NCI-H2227 (cell line): Measurements from ENCODE around the gene EML4.
A peak's percentile ranks its signal among the peaks of the same experiment; 100 is the strongest.

ENCODE experiments used
- DNase-seq: peaks from one replicate; lab custom pipeline; 2025; ENCODE audit not compliant: unreplicated experiment; lab: John Stamatoyannopoulos, UW

Gene EML4

GRCh38 chr2:42192652-42193566 is 23.8 kb downstream of the EML4 start:
- no peak for DNase-seq

GRCh38 chr2:42193722-42194187 is 24.6 kb downstream of the EML4 start:
- DNase-seq: no peak

DNA sequence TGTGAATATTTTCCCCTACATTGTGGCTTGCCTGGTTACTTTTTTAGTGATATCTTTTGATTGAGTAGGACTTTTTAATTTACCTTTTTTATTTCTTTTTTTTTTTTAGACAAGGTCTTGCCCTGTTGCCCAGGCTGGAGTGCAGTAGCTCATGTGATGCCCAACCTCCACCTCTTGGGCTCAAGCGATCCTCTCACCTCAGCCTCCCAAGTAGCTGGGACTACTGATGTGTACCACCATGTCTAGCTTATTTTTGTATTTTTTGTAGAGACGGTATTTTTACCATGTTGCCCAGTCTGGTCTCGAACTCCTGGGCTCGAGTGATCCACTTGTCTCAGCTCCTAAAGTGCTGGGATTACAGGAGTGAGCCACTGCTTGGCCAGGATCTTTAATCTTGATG is 25.3 kb downstream of the EML4 start:
- no peak for DNase-seq

DNA sequence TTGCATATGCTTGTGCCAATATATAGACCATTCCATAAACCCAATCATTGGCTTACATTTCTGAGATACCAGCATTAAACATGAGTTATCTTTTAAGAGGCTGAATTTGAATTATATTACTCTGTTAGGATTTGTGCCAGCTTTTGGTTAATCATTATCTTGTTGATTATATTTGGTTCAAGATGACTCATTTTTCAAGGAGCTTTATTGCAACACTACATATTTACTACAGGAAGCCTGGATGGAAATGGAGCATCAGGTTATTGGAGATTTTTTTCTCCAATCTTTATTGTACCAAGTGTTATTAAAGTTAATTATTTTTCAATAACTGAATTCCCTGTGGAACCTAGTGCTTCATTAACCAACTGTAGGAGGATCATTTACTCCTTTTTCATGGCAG is 26.4 kb downstream of the EML4 start:
- no peak for DNase-seq

DNA sequence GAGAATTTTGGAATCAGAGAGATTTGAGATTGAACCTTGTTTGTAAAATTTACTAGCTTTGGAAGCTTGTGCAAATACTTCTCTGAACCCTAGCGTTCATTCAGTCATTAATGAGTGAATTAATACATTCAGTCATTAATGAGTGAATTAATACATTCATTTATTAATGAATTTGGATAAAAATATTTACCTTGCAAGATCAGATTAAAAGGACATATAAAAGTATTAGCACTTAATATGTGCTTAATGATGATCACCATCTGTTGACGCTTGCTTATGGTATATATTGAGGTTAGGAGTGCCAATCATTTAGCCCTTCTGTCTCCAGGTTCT is 26.9 kb downstream of the EML4 start:
- DNase-seq: no peak

- peak; percentile 81 for DNase-seq
Observed at GRCh38 chr2:42196403-42197267, 27.5 kb downstream of the EML4 start.

GRCh38 chr2:42197792-42198191 is 28.6 kb downstream of the EML4 start:
- no peak for DNase-seq

DNA sequence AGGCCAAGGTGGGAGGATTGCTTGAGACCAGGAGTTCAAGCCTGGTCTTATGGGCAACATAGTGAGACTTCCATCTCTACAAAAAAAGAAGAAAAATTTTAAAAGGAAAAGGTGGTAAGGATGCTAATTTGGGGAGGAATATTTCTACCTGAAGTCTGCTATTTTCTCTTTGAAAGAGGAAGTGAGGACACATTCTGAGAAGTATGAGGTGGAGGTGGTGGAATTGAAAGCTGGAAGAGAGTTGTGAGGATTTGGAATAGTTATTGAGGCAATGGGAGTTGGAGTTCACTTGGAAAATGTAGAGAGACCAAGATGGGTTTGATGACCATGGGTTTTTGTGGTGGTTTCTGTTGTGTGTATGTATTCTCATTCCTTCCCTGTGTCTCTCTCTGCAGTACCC is 29.3 kb downstream of the EML4 start:
- DNase-seq: no peak

DNA sequence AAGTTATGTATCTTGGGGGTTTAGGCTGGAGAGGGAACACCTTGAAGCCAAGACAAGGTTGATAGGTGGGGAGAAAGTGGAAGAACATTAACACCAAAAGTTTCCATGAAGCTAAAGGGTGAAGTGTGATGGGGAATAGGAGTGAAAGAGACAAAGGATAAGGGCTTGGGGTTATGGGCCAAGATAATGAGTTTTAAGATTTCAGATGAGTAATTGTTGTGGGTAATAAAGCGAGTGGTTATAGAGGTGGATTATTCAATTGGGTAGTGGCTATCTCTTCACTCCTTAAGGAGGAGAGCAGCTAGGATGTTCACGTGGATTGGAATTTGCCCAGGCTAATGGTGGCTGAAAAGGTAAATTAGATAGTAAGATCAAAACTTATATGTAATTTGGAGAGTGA is 29.8 kb downstream of the EML4 start:
- DNase-seq: no peak

GRCh38 chr2:42199626-42200025 is 30.5 kb downstream of the EML4 start:
- DNase-seq: no peak

- no peak for DNase-seq
Observed at GRCh38 chr2:42200926-42201855, 32.0 kb downstream of the EML4 start.

GRCh38 chr2:42202634-42203008 is 33.5 kb downstream of the EML4 start:
- no peak for DNase-seq

GRCh38 chr2:42203792-42204191 is 34.6 kb downstream of the EML4 start:
- DNase-seq: no peak

DNA sequence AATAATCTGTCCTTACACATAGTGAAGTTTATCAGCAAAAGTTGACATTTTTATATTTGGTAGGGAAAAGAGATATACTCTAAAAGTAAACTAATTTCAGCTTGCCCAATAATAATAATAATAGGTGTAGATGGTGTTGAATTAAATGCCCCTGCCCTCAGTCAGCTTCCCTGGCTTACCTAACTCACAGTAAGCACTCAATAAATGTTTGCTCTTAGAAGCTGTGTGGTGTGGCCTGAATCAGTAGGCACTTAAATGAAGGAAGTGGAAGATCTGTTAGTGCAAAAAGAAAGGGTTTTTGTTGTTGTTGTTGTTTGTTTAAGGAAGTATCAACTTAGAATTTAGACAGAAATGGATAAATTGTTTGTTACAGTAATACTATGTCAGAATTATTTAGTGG is 36.2 kb downstream of the EML4 start:
- DNase-seq: no peak

- no peak for DNase-seq
Observed at GRCh38 chr2:42207826-42208225, 38.7 kb downstream of the EML4 start.

- no peak for DNase-seq
Observed at GRCh38 chr2:42210203-42210602, 41.0 kb downstream of the EML4 start.

- no peak for DNase-seq
Observed at GRCh38 chr2:42211291-42211690, 42.1 kb downstream of the EML4 start.

DNA sequence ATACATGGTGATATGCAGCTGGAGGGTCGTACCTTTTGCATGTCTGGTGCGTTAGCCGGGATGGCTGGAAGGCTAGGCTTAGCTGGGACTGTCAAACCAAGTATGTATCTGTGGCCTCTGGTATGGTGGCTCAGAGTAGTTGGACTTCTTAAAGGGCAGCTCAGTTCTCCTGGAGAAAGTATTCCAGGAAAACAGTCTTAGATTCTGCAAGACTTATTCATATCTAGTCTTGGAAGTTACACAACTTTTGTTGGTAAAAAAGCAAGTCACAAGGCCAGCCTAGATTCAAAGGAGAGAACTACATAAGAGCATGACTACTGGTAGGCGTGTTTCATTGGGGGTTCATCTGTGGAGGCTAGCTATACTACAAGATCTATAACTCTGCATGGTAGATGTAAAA is 45.5 kb downstream of the EML4 start:
- no peak for DNase-seq

DNA sequence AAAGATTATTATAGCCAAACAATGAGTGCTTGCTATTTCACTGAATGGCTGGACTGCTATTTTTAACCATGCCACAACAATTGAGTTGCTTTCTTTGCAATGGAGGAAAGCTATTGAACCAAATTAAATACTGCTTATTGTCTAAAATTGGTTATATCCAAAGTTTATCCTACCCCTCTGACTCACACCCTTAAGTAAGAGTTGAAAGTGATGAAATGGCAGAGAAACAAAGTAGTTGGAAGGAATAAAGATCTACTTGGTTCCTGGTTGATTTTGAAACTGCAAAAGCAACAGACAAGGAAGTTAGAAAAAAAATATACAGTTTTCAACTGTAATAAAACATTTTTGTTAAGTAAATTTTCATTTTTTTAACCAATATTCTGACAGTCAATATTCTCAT is 47.5 kb downstream of the EML4 start:
- no peak for DNase-seq

DNA sequence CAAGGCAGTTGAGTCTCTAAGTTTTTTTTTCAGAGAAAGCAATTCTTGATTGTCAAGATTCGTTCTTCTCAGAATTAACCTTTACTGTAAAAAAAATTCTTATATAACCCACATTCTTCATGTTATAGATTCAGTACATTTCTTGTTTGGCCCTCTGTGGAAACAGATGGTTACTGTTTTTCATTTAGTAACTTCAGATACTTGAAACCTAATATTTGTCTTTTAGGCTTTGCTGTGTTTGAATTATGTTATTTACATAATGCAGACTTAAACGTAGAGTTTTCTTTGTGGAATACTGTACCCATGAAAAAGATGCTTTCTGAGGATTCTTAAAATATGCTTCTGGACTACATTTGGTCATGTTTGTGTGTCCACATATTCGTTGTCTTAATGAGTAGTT is 48.2 kb downstream of the EML4 start:
- no peak for DNase-seq

GRCh38 chr2:42217914-42218313 is 48.8 kb downstream of the EML4 start:
- no peak for DNase-seq
